Aorta (tissue), 5 donors: Measurements from ENCODE around the gene EIF4E. TPM values are rescaled to one million over a fixed set of nuclear protein-coding genes. Genes with fewer than 3 reads are reported as not detected.
"Not testable (repeated sequence)": the region's sequence is repeated elsewhere in the genome, so short reads cannot be mapped to it uniquely, and the experiment has no call there.

Experiments used
- ATAC-seq: fragments of 200-7000 bp; cut with Tn5 transposase; one replicate; pipeline ENCODE4 v1.9.1; 2022; ENCODE audit warnings: moderate library complexity; ENCODE audit not compliant: low FRiP score
- DNase-seq, 2 donors: peaks; one replicate each; pipeline ENCODE4 v3.0.0-alpha.2; 2020
- H3K27ac ChIP-seq, 2 donors: one replicate each; pipeline ENCODE4 v1.5.1; 2013; ENCODE audit warnings: low read length in 2 of 2, mild to moderate bottlenecking in 2 of 2, moderate library complexity in 2 of 2, control low read depth in 1 of 2, inconsistent platforms in 1 of 2, low read depth in 1 of 2
- H3K27me3 ChIP-seq, 2 donors: one replicate each; pipeline ENCODE4 v1.6.1; 2013; ENCODE audit warnings: control low read depth in 1 of 2, low read length in 1 of 2, mild to moderate bottlenecking in 1 of 2, moderate library complexity in 1 of 2; ENCODE audit not compliant: insufficient read depth in 2 of 2, control insufficient read depth in 1 of 2
- H3K36me3 ChIP-seq, 2 donors: one replicate each; pipeline ENCODE4 v1.6.1; 2013; ENCODE audit warnings: control low read depth in 1 of 2, low read length in 1 of 2, mild to moderate bottlenecking in 1 of 2; ENCODE audit not compliant: insufficient read depth in 2 of 2, control insufficient read depth in 1 of 2
- H3K4me1 ChIP-seq, 2 donors: one replicate each; pipeline ENCODE4 v1.6.1; 2013; ENCODE audit warnings: low read length in 2 of 2, control low read depth in 1 of 2, mild to moderate bottlenecking in 1 of 2, moderate library complexity in 1 of 2; ENCODE audit not compliant: insufficient read depth in 2 of 2, control insufficient read depth in 1 of 2
- H3K4me3 ChIP-seq, 2 donors: one replicate each; pipeline ENCODE4 v1.5.1; 2013; ENCODE audit warnings: low read length in 2 of 2, control low read depth in 1 of 2, mild to moderate bottlenecking in 1 of 2
- H3K9me3 ChIP-seq: one replicate; pipeline ENCODE4 v1.6.1; 2013; ENCODE audit warnings: mild to moderate bottlenecking, low read length; ENCODE audit not compliant: control insufficient read depth
- WGBS, 2 donors: extraction: QIAGEN DNeasy Blood & Tissue Kit; methylation state at CpG; one replicate each; pipeline ENCODE4 v1.1.7; 2013; 5-methylcytosine and 5-hydroxymethylcytosine counted together
- intact Hi-C, 2 donors: fragments of 100-400 bp; cut with DNase I; formaldehyde crosslinking; loops; one replicate each; pipeline versions ENCODE4 v1.14.2 to v1.15.0; 2022
- polyA plus RNA-seq, 2 donors: library from polyadenylated mRNA; stranded (reverse); fragments of 200-250 nt; gene quantifications; one replicate each; pipeline ENCODE4 v1.2.3, GENCODE V29; 2013
- total RNA-seq, 2 donors: library from RNA; stranded (reverse); fragmentation: NEBNext Ultra II Directional; extraction: Animal tissue kit (Norgen Biotek cat#: 25700); gene quantifications; one replicate each; pipeline ENCODE4 v1.2.1, GENCODE V29; 2021
- donor health status: healthy with polysubstance abuse.
- donor health status: Bipolar disorder and iron deficiency.
- donor health status: DM: no; HTN: no; CAD: no.
- donor health status: DM: no; HTN: no; CAD: no.
- donor health status: DM: yes; HTN: yes; CAD: no.

EIF4E gene
- total and polyA plus RNA-seq, 4 donors, result 34.0 to 79.3 (median 66.6) TPM

DNA sequence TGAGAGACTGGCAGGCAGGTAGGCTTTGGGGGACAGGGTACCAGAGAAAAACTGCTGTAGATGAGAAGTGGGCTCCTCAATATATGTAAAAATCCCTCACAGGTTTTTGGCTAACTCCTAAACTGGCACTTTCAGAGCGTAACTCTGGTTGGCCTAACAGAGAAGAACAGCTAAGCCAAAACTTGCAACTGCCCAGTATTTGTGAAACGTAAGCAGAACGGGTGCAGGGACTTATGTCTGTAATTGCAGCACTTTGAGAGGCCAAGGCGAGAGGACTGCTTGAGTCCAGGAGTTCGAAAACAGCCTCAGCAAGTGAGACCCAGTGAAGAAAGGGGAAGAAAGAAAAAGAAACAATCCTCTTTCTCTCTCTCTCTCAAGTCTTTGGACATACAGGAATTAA lies 25.0 kb downstream of the EIF4E start:
- H3K27ac ChIP-seq, result no peak overlapping the region
- H3K4me3 ChIP-seq, result no peak overlapping the region
- intact Hi-C loops, result no loop called here
- WGBS, 2 donors, result 31 to 46% methylated on average over 5 of the region's 5 CpGs
- ATAC-seq (no peak), DNase-seq (no peak)
- H3K4me1 ChIP-seq, result peaks cover 0 to 3% of the 10 kb centered on the region in 2 donors
- H3K36me3 ChIP-seq, result no peaks in the 10 kb centered on the region
- no peaks in the 10 kb centered on the region for H3K9me3 ChIP-seq
- H3K27me3 ChIP-seq, result no peaks in the 10 kb centered on the region

DNA sequence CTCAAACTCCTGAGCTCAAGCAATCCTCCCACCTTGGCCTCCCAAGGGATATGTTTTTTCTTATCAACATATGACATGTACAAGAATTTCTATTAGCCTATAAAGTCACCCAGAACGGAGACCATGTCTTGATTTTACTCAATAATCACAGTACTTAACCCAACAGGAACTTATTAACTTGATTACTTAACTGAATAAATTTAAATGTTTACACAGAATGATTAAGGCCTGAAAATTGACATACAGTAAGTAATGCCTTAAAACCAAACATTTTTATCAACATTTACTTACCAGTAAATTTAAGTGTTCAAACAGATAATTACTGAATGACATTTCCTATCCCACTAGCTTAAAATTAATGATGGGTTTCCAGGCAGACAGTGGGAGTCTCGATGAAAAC lies 25.4 kb downstream of the EIF4E start:
- 81 to 90% methylated on average over 2 of the region's 2 CpGs for WGBS, 2 donors
- intact Hi-C loops, result no loop called here
- Histone ChIP-seq H3K27me3 (no peaks in the 10 kb centered on the region), H3K36me3 (no peaks in the 10 kb centered on the region), H3K9me3 (no peaks in the 10 kb centered on the region), H3K4me3 (no peak overlapping the region), H3K27ac (no peak overlapping the region), H3K4me1 (peaks cover 0 to 3% of the 10 kb centered on the region in 2 donors)
- DNase-seq (no peak), ATAC-seq (no peak)

DNA sequence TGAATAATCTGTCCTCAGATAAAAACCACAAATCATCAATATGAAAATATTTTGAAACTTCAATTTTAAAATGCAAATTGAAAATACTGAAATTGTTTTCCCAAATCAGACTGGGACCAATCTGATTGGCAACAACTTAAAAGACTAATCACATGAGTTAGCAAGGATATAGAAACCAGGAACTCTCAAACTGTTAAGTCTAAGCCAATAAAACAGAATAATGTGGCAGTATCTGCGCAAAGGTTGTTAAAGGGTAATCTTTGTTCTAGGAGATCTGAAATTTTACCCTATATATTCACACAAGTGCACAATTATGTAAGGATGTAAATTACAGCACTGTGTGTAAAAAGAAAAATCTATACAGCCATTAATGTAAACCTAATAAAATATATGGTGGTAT lies 29.7 kb downstream of the EIF4E start:
- 98% methylated on average over 1 of the region's 1 CpG for WGBS, 2 donors
- Histone ChIP-seq H3K27ac (no peak overlapping the region), H3K9me3 (no peaks in the 10 kb centered on the region), H3K4me3 (no peak overlapping the region), H3K4me1 (no peaks in the 10 kb centered on the region), H3K36me3 (no peaks in the 10 kb centered on the region), H3K27me3 (no peaks in the 10 kb centered on the region)
- DNase-seq (no peak), ATAC-seq (no peak)
- intact Hi-C loops, result no loop called here

DNA sequence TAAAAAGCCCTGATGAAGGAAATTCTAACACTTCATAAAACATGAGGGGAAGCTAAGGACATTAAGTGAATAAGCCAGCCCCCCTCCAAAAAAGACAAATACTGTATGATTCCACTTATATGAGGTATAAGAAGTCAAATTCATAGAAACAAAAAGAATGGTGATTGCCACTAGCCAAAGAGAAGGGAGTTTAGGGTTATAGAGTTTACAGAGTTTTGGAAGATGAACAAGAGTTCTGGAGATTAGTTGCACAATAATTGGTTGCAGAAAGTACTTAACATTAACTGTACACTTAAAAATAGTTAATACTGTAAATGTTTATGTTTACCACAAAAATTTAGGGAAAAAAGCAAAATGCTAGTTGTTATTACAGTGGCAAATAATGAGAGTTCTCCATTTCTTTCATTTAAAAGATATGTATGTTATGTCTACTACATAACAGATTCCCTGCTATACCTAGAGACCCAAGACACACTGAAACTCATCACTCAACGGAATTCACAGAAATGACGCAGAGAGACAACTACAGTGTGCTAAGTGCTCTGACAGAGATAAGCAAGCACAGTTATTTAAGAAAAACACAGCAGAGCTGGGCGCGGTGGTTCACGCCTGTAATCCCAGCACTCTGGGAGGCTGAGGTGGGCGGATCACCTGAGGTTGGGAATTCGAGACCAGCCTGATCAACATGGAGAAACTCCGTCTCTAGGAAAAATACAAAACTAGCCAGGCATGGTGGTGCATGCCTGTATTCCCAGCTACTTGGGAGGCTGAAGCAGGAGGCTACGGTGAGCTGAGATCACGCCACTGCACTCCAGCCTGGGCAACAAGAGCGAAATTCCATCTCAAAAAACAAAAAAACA lies 37.2 kb downstream of the EIF4E start:
- Histone ChIP-seq H3K27ac (no peak overlapping the region), H3K4me3 (no peak overlapping the region), H3K4me1 (no peaks in the 10 kb centered on the region), H3K27me3 (no peaks in the 10 kb centered on the region), H3K36me3 (peaks cover 0 to 5% of the 10 kb centered on the region in 2 donors), H3K9me3 (no peaks in the 10 kb centered on the region)
- DNase-seq, result no peak
- 95 to 97% methylated on average over 11 of the region's 11 CpGs for WGBS, 2 donors
- no peak for ATAC-seq
- intact Hi-C loops, result no loop called here

DNA sequence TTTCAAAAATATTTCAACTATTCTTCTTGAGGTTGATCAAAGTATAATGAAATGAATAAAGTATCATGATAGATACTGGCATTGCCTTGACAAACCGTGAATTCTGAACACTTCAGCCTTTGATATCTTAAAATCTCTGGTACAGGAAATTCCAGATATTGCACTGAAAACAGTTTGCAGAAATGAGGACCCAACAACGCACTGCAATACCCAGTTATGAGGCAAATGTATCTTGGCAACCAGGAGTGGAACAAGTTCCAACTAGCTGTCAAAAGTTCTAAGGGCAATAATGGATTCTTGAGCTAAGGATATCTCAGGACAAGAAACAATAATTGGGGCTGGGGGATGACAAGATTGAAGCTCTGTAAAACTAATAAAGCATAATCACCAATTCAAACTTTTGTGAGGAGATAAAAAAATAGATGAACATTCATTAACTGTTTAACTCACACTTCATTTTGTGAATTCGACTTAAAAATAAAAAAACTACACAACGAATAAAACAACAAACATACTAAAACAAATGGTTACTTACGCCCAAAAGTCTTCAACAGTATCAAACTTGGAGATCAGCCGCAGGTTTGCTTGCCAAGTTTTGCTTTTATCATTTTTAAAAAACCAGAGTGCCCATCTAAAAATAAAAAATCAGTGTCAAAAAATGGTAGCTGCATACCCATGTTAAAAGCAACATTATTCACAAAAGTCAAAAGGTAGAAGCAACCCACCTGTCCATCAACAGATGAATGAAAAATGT lies 38.1 kb downstream of the EIF4E start:
- WGBS, 2 donors, result 11 to 19% methylated on average over 6 of the region's 6 CpGs
- Histone ChIP-seq H3K27ac (no peak overlapping the region), H3K4me1 (no peaks in the 10 kb centered on the region), H3K9me3 (no peaks in the 10 kb centered on the region), H3K27me3 (no peaks in the 10 kb centered on the region), H3K36me3 (peaks cover 0 to 5% of the 10 kb centered on the region in 2 donors), H3K4me3 (no peak overlapping the region)
- intact Hi-C loops, result no loop called here
- no peak for ATAC-seq
- no peak for DNase-seq

DNA sequence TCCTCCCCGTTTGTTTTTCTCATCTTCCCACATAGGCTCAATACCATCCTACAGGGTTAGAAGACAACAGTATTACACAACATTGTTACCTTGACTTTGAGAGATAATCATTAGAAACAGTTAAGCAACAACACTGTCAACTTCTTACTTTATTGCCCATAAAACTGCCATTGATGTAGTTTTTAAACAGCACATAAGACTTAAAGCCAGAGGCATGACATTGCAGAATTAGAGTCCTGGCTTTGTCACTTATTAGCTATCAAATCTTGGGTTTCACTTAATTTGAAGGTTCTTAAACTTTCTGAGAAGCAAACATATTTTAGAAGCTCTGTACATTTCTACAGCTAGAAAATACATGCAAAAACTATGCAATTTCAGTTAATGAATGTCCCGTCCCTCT lies 41.8 kb downstream of the EIF4E start:
- peaks cover 0 to 4% of the 10 kb centered on the region in 2 donors for H3K36me3 ChIP-seq
- ATAC-seq (no peak), DNase-seq (no peak)
- intact Hi-C loops, result no loop called here
- WGBS, 2 donors, result 93 to 97% methylated on average over 2 of the region's 2 CpGs
- no peak overlapping the region for H3K4me3 ChIP-seq
- no peaks in the 10 kb centered on the region for H3K4me1 ChIP-seq
- no peaks in the 10 kb centered on the region for H3K9me3 ChIP-seq
- H3K27me3 ChIP-seq, result no peaks in the 10 kb centered on the region
- H3K27ac ChIP-seq, result no peak overlapping the region

DNA sequence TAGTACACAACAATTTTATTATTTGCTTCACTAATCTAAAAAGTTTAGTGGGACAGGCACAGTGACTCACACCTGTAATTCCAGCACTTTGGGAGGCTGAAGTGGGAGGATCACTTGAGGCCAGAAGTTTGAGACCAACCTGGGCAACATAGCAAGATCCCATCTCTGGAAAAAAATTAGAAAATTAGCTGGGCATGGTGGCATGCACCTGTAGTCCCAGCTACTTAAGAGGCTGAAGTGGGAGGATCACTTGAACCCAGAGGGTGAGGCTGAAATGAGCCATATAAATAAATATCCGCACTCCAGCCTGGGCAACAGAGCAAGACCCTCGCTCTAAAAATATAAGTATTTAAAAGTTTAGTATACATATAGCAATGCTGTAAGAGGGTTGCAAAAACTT lies 42.6 kb downstream of the EIF4E start:
- H3K27ac ChIP-seq, H3K4me1 ChIP-seq, ATAC-seq, H3K4me3 ChIP-seq, intact Hi-C loops, DNase-seq, H3K9me3 ChIP-seq, H3K36me3 ChIP-seq, H3K27me3 ChIP-seq: not testable (repeated sequence)
- 95 to 97% methylated on average over 2 of the region's 2 CpGs for WGBS, 2 donors

DNA sequence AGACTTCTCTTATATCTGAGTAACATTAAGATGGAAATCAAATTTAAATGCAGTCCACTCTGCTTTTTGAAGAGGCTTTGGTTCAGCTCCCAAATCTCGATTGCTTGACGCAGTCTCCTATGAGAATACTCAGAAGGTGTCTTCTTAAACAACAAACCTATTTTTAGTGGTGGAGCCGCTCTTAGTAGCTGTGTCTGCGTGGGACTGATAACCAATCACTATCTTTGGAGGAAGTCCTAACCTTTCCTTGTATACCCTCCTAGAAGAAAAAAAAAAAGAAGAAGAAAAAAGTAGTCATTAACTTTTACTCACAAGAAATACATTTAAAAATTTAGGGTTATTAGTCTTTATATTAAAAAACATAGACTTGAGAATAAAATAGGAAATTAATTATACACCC lies 48.0 kb downstream of the EIF4E start:
- H3K4me3 ChIP-seq, H3K27me3 ChIP-seq, ATAC-seq, DNase-seq, H3K27ac ChIP-seq, H3K9me3 ChIP-seq, H3K36me3 ChIP-seq, intact Hi-C loops, H3K4me1 ChIP-seq: not testable (repeated sequence)
- WGBS, 2 donors, result 67 to 92% methylated on average over 1 to 4 of the region's 4 CpGs

DNA sequence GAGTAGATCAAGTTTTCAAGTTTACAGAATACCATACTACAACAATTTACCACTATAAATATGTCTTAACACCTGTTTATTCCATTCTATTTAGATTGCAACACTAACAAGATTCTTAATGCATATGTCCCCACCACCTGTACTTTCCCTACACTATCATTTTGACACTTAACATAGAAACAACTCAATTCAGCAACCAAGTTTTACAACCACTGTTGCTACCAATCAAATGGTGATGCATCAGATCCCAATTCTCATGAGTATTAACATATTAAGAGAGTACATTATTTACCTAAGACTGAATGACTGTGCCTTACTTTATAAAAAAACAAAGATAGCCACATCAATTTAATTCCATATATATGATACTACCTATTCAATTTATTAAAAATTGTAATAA lies 49.4 kb downstream of the EIF4E start:
- intact Hi-C loops, result no loop called here
- Histone ChIP-seq H3K4me1 (no peaks in the 10 kb centered on the region), H3K4me3 (no peak overlapping the region), H3K27ac (no peak overlapping the region), H3K36me3 (no peaks in the 10 kb centered on the region), H3K27me3 (no peaks in the 10 kb centered on the region), H3K9me3 (no peaks in the 10 kb centered on the region)
- ATAC-seq (no peak), DNase-seq (no peak)
